ENCODE data around the gene NOX5. TPM values are rescaled to one million over a fixed set of nuclear protein-coding genes. Genes with fewer than 3 reads are reported as not detected.
A peak's percentile ranks its signal among the peaks of the same experiment; 100 is the strongest.

The NOX5 gene
- total RNA-seq, 3 donors from 2014 or later (not counting 1 experiment from before 2014, with no cell fraction given) = 0.20 TPM; not detected in 2

DNA sequence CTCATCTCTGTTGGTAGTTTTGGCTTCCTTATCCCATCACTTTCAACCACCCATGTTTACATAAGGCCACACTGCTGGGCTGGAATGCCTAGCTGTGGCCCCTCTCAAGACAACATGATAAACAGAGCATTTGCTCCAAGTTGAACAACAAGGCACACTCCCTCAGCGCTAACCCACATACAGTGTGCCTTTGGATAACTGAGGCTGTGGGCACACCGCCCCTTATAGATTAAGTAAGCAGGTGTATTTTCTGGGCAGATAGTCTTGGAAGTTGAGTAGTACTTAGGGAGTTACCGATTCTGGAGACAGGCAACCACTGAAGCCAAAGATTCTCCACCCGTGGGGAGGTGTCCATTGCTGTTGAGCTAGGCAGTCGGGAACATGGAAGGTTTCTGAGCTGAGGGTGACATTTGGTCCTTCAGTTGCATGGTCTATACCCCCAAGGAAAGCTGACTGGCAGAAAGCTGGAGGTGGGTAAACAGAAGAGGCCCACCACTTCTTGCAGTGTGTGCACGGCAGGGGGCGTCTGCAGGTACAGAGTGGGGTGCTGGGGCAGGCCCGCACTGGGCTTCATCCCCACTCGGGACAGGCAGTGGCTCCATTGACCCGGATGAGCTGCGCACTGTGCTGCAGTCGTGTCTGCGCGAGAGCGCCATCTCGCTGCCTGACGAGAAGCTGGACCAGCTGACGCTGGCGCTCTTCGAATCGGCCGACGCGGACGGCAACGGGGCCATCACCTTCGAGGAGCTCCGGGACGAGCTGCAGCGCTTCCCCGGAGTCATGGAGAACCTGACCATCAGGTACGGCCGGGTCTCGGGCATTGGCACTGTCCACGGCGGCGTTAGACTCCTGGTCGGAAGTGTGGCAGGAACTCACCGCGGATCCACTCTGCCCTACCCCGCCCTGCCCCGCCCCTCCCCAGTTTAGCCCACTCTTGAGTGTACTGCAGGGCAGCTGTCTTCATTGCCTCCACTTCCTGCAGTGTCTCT lies 16.8 kb downstream of the NOX5 start:
- DNase-seq = peak in 1 of 2 donors; percentile 46
- H3K36me3 ChIP-seq (ENCODE audit: control insufficient read depth, insufficient read depth, low read length) = no peaks in the 10 kb centered on the region
- H3K27me3 ChIP-seq (ENCODE audit: control insufficient read depth, insufficient read depth, low read length) = no peaks in the 10 kb centered on the region
- peak in 2 of 3 donors; percentile 62 to 93 for ATAC-seq
- Mint-ChIP-seq H3K4me3 (peak overlapping the region; percentile 69), H3K27ac (no peak overlapping the region), H3K9me3 (no peaks in the 10 kb centered on the region), H3K27me3 (ENCODE audit: low read depth in 2 of 2) (peaks cover 9 to 27% of the 10 kb centered on the region in 2 donors), H3K4me1 (peaks cover 4 to 5% of the 10 kb centered on the region in 2 donors), H3K36me3 (no peaks in the 10 kb centered on the region)
- no peak for TF ChIP-seq CTCF (IDR thresholded peaks at IDR 0.05)
- no peak overlapping the region for H3K27ac ChIP-seq (ENCODE audit: low read length)
- H3K4me3 ChIP-seq (ENCODE audit: low read length) = no peak overlapping the region
- H3K9me3 ChIP-seq (ENCODE audit: control insufficient read depth, insufficient read depth, low read length) = no peaks in the 10 kb centered on the region
- intact Hi-C loops (cut with micrococcal nuclease) = no loop called here
- peaks cover 8% of the 10 kb centered on the region for H3K4me1 ChIP-seq (ENCODE audit: control insufficient read depth, insufficient read depth, low read length)
- 12% methylated on average over 41 of the region's 42 CpGs for WGBS (ENCODE audit: insufficient coverage)

GRCh38 chr15:69032031-69032430 lies 17.5 kb downstream of the NOX5 start:
- no peak overlapping the region for H3K27ac ChIP-seq (ENCODE audit: low read length)
- ATAC-seq = no peak
- no peak for DNase-seq
- no peaks in the 10 kb centered on the region for H3K36me3 Mint-ChIP-seq
- H3K4me1 ChIP-seq (ENCODE audit: control insufficient read depth, insufficient read depth, low read length) = peaks cover 8% of the 10 kb centered on the region
- peaks cover 13 to 35% of the 10 kb centered on the region in 2 donors for H3K27me3 Mint-ChIP-seq (ENCODE audit: low read depth in 2 of 2)
- no peaks in the 10 kb centered on the region for H3K27me3 ChIP-seq (ENCODE audit: control insufficient read depth, insufficient read depth, low read length)
- 54% methylated on average over 4 of the region's 5 CpGs for WGBS (ENCODE audit: insufficient coverage)
- H3K4me3 Mint-ChIP-seq = peak overlapping the region; percentile 69
- H3K27ac Mint-ChIP-seq = no peak overlapping the region
- intact Hi-C loops (cut with micrococcal nuclease) = no loop called here
- peaks cover 4 to 5% of the 10 kb centered on the region in 2 donors for H3K4me1 Mint-ChIP-seq
- H3K36me3 ChIP-seq (ENCODE audit: control insufficient read depth, insufficient read depth, low read length) = no peaks in the 10 kb centered on the region
- TF ChIP-seq CTCF (IDR thresholded peaks at IDR 0.05) = no peak
- H3K4me3 ChIP-seq (ENCODE audit: low read length) = no peak overlapping the region
- H3K9me3 Mint-ChIP-seq = no peaks in the 10 kb centered on the region
- no peaks in the 10 kb centered on the region for H3K9me3 ChIP-seq (ENCODE audit: control insufficient read depth, insufficient read depth, low read length)

- no peak for DNase-seq
- Histone ChIP-seq H3K9me3 (ENCODE audit: control insufficient read depth, insufficient read depth, low read length) (no peaks in the 10 kb centered on the region), H3K27me3 (ENCODE audit: control insufficient read depth, insufficient read depth, low read length) (no peaks in the 10 kb centered on the region), H3K36me3 (ENCODE audit: control insufficient read depth, insufficient read depth, low read length) (no peaks in the 10 kb centered on the region), H3K27ac (ENCODE audit: low read length) (no peak overlapping the region), H3K4me1 (ENCODE audit: control insufficient read depth, insufficient read depth, low read length) (peaks cover 8% of the 10 kb centered on the region), H3K4me3 (ENCODE audit: low read length) (no peak overlapping the region)
- Mint-ChIP-seq H3K4me3 (no peak overlapping the region), H3K9me3 (no peaks in the 10 kb centered on the region), H3K27me3 (ENCODE audit: low read depth in 2 of 2) (peaks cover 13 to 37% of the 10 kb centered on the region in 2 donors), H3K36me3 (no peaks in the 10 kb centered on the region), H3K4me1 (peaks cover 4 to 5% of the 10 kb centered on the region in 2 donors), H3K27ac (no peak overlapping the region)
- TF ChIP-seq CTCF (IDR thresholded peaks at IDR 0.05) = no peak
- 87% methylated on average over 43 of the region's 43 CpGs for WGBS (ENCODE audit: insufficient coverage)
- ATAC-seq = no peak
- intact Hi-C loops (cut with micrococcal nuclease) = no loop called here
These were observed 18.3 kb downstream of the NOX5 start for GRCh38 chr15:69032703-69033373.
